GM18526 (cell line): ENCODE results near the gene HHLA2.

Experiments used
- POLR2A ChIP-seq: IDR thresholded peaks from 3 replicates; pipeline ENCODE4 v1.6.1; 2011; ENCODE audit not compliant: insufficient read length; ENCODE audit errors: extremely low read depth

HHLA2 gene

DNA sequence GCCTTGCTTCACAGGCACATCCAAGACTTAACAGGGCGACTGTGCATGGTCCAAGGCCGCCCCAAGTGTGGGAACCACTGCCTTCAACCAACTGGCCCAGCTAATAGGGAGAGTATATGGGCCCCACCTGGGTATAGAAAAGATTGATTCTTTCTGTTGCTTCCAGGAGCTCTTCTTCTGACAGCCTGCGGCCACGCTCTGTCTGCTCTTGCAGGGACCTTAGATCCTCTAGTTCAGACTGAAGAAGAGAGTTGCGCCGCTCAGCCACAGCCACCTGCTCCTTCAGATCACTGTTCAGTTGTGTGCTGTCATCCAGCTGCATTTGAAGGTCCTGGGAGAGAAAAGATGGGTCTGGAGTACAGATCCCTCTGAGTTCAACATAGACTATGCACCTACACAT lies 102.2 kb downstream of the HHLA2 start:
- TF ChIP-seq POLR2A = no peak

DNA sequence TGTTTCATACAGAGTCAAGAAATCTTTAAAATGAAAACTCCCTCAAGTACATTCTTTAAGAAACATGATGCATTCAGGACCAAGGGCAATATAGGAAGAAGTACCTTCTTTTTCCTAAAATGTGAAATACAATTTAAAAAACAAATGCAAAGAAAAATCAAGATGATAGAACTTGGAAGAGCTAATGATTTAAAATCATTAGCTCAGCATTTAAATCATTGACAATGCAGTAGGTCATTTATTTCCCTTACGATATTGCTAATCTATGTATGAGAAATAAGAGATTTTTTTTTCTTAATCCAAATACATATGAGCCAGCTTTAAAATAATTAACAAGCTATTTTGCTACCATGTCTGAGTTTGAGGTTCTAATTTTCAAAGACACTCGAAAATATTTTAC lies 105.5 kb downstream of the HHLA2 start:
- TF ChIP-seq POLR2A = no peak

DNA sequence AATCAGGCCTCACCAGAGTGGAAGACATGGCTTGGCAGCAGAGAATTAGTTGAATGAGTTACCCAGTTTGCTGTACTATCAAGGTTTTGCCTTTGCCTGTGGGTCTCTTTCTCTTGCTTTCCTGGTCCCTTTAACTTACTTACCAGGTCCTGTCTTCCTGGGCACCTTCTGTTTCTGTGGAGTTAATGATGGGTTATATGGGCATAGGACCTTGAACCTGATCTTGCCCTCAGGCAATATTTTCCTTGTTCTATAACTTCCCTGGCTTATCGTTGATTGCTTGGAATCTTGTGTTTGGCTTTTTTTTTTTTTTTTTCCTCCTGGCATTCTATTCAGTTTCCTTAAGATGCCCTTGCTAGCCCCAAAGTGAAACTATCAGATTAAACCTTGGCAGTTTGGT lies 106.8 kb downstream of the HHLA2 start:
- TF ChIP-seq POLR2A = no peak

DNA sequence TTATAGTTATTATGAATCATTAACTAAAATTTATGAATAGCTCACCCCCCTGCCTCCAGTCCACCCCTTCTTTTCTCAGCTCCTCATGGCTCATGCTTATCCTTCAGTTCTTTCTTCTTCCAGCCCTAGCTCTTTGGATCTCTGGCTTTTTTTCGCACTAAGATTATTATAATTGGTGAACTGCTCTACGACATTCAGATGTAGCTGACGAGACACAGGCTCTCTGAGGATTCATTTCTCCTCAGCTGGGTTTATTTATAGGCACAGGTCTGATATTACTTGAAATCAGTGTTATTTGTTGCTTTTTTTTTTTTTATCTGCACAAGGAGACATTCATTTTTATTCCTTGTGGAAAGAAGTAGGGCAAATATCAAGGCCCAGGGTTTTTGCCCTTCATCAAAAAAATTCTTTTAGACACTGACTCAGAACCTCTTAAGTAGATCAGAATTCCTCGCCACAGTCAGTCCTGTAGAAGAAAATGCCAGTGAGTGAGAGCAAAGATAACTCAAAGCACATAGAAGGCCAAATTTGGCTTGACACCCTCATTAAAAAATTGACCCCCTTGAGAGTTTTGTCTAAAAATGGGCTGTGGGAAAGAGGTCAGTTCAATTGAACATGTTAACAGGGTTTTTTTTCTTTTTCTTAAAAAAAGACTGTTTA lies 107.5 kb downstream of the HHLA2 start:
- TF ChIP-seq POLR2A = no peak

DNA sequence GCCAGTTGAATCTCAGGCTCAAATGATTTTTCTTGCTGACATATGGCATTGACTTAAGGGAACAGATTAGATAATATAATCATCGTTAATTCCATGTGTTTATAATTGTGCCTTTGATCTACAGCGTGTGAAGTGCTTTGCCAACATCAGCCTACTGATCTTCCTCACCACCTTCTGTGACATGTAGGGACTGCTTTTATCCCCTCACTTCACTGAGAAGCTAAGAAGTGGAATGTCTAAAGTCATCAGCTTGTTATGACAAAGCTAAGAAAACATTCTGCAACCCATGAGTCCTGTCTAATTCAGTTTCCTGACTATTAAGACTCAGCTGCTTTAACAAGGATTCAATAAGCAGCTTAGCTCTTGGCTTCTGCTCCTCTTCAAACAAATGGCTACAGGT lies 108.0 kb downstream of the HHLA2 start:
- no peak for TF ChIP-seq POLR2A

DNA sequence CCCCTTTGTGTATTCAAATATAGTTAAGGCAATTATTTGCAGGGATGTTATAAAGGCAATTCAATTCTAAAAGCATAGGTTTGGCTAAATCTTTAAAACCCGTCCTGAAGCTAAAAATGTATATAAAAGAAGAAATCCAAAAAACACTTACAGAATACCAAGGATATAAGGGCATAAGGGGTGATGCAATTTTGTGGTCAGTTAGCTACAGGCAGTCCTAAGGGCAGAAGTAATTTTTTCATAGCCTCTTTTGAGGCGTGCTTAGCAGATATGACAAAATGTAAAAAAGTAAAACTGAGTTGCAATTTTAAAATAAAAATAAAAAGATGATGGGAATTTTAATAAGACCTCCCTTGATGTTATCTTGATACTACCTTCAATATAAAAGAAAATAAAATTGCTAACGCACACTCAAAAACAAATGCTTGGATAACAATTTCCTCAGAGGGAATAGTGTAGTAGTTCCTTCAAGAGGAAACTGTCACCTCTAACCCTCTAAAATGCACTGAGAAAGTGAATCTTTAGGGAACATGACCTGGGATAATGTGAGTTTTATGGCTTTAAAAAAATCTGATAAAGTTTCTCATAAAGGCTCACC lies 109.8 kb downstream of the HHLA2 start:
- no peak for TF ChIP-seq POLR2A

DNA sequence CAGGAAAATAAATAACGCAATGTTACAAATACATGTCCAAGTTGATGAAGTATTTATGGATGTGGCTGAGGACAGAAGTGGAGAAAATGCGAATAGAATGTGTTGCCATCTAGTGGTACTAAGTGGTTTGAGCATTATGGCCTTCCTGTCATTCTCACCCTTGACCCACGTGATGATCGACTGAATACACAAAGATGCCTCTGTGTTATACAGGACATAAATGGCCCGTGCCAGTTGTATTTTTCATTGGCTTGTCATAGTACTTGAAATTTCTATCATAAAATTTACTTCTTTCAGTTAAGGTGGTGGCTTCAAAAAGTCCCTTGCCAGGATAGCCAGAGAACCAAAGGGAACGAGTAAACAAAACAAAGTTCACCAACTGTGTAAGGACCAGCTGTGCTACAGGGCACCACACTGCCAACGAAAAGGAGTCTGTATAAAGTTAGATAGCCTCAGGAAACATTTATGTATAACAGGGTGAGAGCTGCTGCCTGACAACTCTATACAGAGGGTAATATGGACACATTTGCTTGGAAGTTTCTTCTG lies 110.4 kb downstream of the HHLA2 start:
- TF ChIP-seq POLR2A = no peak

DNA sequence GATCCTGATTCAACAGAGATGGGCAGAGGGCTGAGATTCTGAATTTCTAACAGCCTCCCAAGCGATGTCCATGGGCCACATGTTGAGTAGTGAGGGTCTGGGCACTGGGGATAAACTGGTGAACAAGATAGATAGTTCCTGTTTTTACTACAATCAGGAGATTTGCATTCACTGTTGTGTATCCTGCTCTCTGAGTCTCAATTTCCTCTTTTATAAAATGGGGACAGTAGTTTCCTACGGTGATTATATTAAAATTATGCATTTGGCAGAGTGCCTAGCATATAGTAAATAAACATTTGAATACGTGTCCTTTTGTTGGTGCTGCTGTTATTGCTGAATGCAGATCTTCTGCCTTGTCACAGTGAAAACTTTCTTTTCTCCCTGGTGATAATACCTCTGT lies 111.5 kb downstream of the HHLA2 start:
- TF ChIP-seq POLR2A = no peak

DNA sequence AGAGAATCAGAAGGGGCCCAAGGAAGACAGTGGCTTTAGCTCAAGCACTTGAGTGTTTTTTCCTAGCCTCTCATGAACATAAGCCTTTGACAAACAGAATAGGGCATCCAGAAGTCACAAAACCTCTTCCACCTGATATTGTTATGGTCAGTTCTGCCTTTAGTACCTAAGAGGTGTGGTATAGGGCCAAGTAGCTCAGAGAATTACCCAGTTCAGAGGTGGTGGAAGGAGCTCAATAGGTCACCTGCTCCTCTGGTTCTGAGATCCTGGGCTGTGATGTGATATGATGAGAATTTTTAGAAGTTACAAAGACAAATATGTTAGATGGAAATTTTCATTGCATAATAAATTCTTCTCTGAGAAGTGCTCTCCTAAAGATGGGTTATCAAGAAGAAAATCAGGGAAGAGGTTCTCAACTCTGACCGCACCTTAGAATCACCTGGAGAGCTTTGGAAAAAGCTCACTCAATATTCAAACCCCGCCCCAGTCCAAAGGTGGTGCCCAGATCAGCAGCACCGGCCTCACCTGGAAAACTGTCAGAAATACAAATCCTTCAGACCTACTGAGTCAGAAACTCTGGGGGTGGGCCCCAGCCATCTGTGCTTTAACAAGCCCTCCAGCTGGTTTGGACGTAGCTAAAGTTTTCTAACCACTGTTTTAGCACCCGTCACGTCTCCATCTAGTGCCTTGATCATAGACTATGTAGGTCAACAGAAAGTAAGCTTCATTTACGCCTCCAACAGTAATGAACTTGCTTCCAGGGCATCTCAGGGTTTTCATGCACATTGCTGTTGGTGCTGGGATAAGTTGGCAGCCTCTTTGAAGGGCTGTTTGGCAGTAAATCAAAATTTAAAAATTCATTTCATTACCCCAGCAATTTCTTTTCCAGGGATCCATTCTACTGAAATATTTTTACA lies 112.8 kb downstream of the HHLA2 start:
- no peak for TF ChIP-seq POLR2A

DNA sequence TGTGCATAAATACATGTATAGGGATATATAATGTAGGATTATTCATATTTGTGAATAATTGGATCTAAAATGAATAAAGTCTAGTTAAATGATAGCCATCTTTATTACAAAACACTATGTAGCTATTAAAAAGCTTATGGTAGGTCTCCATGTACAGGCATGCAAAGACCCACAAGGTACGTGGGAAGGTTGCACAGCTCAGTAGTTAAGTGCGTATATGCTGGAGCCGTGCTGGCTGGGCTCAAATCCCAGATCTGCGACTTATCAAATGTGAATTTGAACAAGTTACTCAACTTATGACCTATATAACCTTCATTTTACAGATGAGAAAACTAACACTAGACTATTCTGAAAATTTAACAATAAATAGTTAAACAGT lies 113.4 kb downstream of the HHLA2 start:
- no peak for TF ChIP-seq POLR2A

DNA sequence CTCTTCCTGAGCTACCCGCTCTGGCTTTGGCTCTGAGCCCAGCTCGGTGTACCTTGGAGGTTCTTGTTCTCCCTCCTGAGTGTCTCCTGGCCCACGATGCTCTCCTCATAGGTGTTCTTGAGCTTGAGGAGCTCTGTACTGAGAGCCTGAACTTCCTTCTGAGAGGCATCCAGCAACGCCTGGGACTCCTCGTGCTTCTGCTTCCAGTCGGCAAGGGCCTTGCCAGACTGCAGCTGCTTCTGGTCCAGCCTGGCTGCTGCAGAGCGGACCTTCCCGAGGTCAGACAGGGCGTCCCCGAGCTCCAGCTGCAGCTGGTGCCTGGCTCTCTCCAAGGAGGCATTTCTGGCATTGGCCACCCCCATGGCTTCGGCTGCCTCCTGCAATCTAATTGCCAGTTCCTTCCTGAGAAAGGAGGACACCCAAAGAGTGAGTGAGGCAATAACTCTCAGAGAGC lies 114.2 kb downstream of the HHLA2 start:
- TF ChIP-seq POLR2A = no peak

DNA sequence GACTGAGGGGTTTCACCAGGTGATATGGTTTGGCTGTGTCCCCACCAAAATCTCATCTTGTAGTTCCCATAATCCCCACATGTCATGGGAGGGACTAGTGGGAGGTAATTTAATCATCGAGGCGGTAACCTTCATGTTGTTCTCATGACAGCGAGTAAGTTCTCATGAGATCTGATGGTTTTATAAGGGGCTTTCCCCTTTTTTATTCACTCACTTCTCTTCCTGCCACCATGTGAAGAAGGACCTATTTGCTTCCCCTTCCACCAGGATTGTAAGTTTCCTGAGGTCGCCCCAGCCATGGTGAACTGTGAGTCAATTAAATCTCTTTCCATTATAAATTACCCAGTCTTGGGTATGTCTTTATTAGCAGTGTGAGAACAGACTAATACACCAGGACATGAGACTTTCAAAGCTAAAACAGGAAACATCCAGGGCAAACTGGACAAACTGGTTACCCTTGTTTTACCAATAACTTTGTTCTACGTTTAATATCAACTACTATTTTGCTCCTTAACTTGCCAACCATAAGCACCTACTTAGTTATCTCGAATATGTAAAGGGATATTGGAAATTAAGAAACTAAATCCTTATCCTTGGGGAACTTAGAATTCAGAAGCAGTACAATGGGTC lies 115.9 kb downstream of the HHLA2 start:
- no peak for TF ChIP-seq POLR2A

DNA sequence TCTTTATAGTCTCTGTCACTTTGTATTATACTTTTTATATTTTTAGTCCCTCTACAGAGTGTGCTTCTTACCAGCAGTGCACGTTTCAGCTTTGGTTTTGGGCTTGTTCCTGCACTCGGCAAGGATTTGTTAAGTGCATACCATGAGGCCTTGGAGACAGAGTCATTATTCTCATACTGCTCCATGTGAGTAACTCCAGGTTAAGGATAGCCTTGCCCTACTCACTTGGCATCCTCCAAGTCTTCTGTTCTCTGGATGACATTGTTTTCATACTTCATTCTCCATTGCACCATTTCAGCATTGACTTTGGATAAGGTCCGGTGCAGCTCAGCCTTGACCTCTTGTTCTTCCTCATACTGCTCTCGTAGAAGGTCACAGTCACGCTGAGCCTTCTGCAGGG lies 117.7 kb downstream of the HHLA2 start:
- no peak for TF ChIP-seq POLR2A

DNA sequence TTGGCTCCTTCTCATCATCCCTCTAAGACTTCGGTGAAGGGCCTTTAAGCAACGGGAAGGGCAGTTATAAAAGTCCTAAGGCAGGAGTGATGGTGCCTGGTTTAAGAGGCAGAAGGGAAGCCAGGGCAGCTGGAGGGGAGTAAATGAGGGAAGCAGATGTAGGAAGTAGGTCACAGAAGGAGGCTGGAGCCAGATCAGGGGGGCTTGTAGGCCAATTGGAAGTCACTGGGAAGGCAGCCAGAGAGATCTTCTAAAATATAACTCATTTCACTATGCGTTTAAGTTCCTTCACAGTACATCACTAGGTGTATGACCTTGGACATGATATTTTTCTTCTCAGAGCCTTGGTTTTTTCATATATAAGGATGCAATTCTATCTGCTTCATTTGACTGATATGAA lies 119.3 kb downstream of the HHLA2 start:
- TF ChIP-seq POLR2A = no peak

DNA sequence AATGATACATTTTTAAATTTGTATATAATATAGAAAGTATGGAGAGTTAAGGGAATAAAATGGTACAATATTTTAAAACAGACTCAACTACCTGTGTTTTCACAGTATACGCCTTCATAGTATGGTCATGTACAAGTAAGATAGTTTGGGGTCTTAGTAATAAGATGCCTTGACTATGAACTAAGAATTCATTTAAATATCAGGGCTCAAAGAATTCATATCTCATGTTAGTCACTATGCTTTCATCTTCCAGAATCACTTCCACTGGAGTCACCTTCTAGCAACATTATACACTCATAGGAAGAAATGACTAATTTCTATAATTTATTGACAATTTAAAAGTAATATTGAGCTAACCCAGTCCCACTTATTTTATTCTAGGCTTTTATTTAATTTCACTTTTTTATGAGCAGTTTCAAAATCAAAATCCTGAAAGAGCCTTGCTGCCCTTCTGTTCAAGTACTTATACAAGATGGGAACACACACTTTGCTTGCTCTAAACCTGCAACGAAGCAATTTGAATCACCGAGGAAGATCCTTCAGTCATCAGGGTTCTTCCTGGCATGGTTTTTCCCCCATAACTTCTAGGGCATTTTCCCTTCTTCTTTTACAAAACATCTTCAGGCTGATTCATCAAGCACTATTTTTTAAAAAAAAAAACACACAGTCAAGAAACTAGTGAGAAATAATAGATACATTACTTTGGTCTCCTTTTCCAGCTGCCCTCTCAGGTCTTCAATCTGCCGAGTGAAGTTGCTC lies 119.9 kb downstream of the HHLA2 start:
- no peak for TF ChIP-seq POLR2A
